AML-193 (cell line): Measurements from ENCODE around the gene TTLL3.
"Not testable (repeated sequence)": the region's sequence is repeated elsewhere in the genome, so short reads cannot be mapped to it uniquely, and the experiment has no call there.

Experiments
- DNase-seq, 2 experiments: peaks; one replicate each; lab custom pipeline; 2025; lab: John Stamatoyannopoulos, UW

The TTLL3 gene

GRCh38 chr3:9809615-9810432 lies at the start of gene TTLL3:
Gene TTLL3, plus strand, starts transcription at chr3:9810262. Its CDS starts 400 bp downstream, at chr3:9810662.
- peak; percentile 60 to 67 for DNase-seq

- no peak for DNase-seq
Observed at GRCh38 chr3:9760779-9761505, 49.1 kb upstream of the TTLL3 start.

GRCh38 chr3:9761919-9762318 lies 48.1 kb upstream of the TTLL3 start:
- DNase-seq: no peak

- no peak for DNase-seq
Observed at GRCh38 chr3:9762871-9763270, 47.2 kb upstream of the TTLL3 start.

GRCh38 chr3:9765865-9766264 lies 44.2 kb upstream of the TTLL3 start:
- DNase-seq: no peak

- DNase-seq: no peak
Observed at GRCh38 chr3:9767418-9767817, 42.6 kb upstream of the TTLL3 start.

GRCh38 chr3:9768141-9768775 lies 41.8 kb upstream of the TTLL3 start:
- DNase-seq: no peak

GRCh38 chr3:9769012-9769411 lies 41.0 kb upstream of the TTLL3 start:
- no peak for DNase-seq

GRCh38 chr3:9769426-9770275 lies 40.4 kb upstream of the TTLL3 start, which contains the start of gene CAMK1:
Gene CAMK1, minus strand, starts transcription at chr3:9769947. Its CDS starts 2,198 bp downstream, at chr3:9767749.
- no peak for DNase-seq

GRCh38 chr3:9770276-9770812 lies 39.7 kb upstream of the TTLL3 start:
- no peak for DNase-seq

GRCh38 chr3:9771007-9771406 lies 39.1 kb upstream of the TTLL3 start:
- not testable (repeated sequence) for DNase-seq

GRCh38 chr3:9776896-9777693 lies 33.0 kb upstream of the TTLL3 start:
- no peak for DNase-seq

GRCh38 chr3:9777694-9778021 lies 32.4 kb upstream of the TTLL3 start:
- DNase-seq: no peak

- peak; percentile 21 to 34 for DNase-seq
Observed at GRCh38 chr3:9778143-9779074, 31.7 kb upstream of the TTLL3 start.

- peak; percentile 17 to 50 for DNase-seq
Observed at GRCh38 chr3:9779075-9779593, 30.9 kb upstream of the TTLL3 start.

GRCh38 chr3:9779721-9780457 lies 30.2 kb upstream of the TTLL3 start:
- peak; percentile 99 to 100 for DNase-seq

GRCh38 chr3:9780458-9780812 lies 29.6 kb upstream of the TTLL3 start:
- peak; percentile 70 to 73 for DNase-seq

- DNase-seq: no peak
Observed at GRCh38 chr3:9780910-9781309, 29.2 kb upstream of the TTLL3 start.

GRCh38 chr3:9781551-9781950 lies 28.5 kb upstream of the TTLL3 start:
- DNase-seq: peak; percentile 67 to 79
